Hematopoietic multipotent progenitor cell treated with erythropoietin and hydrocortisone succinate and interleukin-3 and kit ligand, for 15 days (in vitro differentiated cells): Measurements from ENCODE around the gene CNKSR2.

Source experiments
- DNase-seq: peaks from one replicate; pipeline ENCODE4 v3.0.0-alpha.2; 2015; ENCODE audit warnings: low spot score

CNKSR2 gene

GRCh38 chrX:21374163-21374993 lies at the start of gene CNKSR2:
Gene CNKSR2, plus strand, starts transcription at chrX:21374418. Its CDS starts 480 bp downstream, at chrX:21374898.
- no peak for DNase-seq

GRCh38 chrX:21354725-21355124 lies 19.5 kb upstream of the CNKSR2 start:
- DNase-seq = no peak

DNA sequence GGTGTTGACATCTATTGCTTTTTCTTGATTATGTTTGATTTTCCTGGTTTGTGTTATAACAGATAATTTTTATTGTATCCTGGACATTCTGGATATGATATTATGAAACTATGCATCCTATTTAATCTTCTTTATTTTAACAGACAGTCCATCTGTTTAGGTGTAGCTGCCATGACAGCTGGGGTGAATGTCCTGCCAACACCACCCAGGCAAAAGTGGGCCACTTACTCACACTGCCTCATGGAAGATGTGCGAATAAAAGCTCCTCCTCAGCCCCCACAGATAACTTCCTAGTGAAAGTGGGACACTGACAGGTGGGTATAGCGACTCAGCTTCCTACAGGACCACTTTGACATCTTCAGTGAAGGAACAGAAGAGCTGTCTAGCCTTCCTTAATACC lies 18.4 kb upstream of the CNKSR2 start:
- no peak for DNase-seq

DNA sequence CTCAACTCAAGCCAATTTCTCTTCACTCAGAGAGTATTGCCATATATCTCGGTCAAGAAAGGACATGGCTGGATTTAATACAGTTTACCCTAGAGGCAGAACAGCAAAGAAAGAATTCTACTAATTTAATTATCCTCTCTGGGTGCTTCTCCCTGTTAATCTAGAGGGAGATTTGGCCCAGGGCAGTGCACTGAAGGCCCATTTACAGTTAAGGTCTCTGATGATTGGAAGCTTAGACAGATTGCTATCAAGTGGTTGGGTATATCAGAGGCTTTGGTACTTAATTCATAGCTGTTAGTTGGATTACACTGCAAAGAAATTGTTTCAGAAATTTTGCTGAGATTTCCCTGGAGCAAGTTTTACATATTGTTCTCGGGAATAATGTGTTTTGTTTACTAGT lies 4.6 kb upstream of the CNKSR2 start:
- no peak for DNase-seq

GRCh38 chrX:21373001-21373400 lies 1.2 kb upstream of the CNKSR2 start:
- DNase-seq = no peak

DNA sequence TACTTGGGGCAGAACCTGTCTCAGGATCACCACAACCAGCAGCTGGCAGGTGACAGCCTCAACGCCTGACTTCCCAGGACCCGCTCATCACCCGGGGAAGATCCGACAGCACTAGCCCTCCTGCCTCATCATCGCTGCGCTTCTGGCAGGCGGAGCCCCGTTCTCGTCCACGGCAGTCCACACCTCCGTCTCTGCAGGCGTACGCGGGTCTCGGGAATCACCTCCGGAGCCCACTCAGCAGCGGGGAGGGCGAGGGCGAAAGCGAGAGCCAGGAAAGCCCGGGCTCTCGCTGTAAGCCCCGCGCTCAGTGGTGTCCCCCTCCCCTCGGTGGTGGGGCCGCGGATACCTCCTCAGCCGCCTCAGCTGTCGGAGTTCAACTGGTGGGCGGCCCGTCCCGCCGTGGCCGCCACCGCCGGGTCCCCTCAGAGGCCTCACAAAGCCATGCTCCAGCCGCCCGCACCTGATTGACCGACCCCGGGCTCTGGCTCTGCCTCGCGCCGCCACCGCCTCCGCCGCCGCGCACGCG lies 518 bp upstream of the CNKSR2 start:
- DNase-seq = no peak

GRCh38 chrX:21374994-21375707 lies 933 bp downstream of the CNKSR2 start:
- DNase-seq = no peak

DNA sequence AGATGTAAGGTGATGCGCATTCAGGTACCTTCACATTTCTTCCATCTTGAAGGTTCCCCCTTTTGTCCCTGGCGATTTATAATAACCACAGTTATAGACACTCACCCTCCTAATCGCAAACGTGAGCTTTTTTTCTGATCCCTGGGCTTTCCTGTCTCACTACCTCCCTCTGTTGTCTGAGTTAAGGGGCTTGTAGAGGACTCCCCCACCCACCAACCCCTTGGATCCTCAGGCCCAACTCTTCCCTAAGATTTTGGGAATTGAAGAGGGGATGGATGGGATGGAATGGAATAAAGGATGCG lies 1.4 kb downstream of the CNKSR2 start:
- DNase-seq = no peak

DNA sequence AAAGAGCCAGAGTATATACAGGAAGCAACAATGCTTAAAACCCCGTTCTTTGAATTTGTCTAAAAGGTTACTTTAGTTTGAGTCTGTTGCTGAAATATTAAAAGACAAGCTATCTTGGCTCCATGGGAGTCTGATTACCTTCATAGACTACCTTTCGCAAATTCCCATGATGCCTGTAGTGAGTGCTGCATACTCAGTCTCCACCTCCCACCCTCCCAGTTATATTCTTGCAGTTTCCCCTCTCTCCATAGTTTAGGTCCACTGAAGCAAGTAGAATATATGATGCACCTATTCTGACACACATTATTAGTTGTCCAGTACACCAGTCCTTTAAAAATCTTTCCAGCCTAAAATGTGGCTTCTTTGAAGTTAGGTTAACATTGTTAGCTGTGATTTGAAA lies 2.4 kb downstream of the CNKSR2 start:
- no peak for DNase-seq

- no peak for DNase-seq
These were observed 5.8 kb downstream of the CNKSR2 start for GRCh38 chrX:21379991-21380390.

DNA sequence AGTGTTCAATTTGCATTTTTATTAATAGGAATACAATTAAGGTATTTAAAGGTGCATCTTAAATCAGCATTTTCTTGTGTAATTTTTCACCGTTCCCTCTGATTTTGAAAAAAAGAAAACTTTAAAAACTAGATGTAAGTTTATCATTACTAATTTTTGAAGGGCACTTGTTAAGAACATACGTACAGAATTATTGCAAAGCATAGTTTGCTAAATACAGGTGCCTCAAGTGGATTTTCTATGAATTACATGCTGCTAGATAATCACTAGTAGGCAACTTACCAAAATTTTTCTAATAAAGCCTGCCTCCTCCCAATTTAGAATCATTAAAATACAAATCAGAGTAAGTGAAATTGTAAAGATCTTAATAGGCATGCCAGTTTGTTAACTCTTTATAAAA lies 8.5 kb downstream of the CNKSR2 start:
- no peak for DNase-seq

DNA sequence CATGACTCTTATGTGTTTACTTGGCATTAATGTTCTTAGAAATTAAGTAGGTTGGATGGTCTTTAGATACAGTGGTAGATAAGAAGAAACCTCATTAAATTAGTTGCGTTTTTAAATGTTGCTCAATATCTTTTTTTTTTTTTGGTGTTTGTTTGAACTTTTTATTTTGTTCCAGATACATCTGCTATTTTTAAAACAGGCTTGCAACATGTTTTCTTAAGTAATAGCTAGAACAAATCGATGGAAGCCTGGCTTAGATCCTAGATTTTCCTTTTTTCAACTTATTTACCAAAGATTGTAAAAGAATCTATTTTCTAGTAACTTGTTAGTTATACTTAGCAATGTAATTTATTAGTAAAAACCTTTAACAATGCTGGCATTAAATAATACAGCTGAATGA lies 9.3 kb downstream of the CNKSR2 start:
- DNase-seq = no peak

DNA sequence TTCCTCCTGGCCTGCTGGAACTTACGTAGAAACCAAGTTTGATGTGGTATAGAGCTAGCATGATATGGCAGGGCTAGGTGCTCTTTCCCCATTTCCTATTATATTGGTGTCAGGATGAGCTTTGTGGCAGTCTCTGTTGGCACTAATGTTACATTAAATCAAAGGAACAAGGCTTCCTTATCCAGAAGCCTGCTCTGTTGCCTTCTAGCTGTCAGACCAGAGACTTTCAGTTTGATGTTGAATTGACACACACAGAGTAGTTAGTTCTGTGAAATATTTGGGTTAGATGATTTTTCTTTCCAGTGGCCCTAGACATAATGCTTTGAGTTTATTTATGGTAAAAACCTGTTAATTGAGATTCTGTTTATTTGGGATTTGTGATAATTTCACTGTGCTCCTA lies 10.0 kb downstream of the CNKSR2 start:
- no peak for DNase-seq

DNA sequence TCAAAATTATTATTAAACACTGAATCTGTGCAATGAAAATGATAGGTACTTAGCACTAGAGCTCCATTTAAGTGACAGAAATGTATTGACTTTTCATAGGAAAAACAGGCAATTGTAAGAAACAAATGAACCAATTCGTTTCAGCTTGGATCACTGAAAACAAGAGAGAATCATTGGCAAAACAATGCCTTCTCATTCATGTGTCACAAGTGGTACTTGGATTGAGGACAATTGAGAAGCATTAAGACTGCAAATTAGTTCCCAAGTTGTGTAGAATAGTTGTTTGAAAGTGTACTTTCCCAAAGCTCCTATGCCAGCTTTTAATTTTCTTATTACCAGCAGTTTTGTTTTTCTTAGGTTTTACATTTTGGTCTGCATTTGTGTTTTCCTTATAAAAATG lies 20.6 kb downstream of the CNKSR2 start:
- DNase-seq = no peak

DNA sequence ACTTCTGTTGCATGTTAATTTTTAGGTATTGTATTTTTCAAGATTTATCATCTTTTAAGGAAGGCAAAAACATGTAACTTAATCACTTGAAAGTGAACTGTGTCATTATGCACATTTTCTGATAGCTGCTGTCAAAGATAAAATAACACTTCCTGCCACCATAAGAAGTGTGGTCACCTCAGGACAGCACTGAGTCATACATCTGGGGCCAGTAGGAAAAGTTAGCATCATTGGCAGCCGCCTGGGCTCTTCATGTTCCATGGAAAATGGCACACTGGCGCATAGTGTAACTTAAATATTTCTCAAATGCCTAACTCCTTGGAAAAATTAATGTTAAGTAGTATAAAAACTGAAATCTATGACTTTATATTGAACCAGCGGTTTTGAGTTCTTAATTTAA lies 24.2 kb downstream of the CNKSR2 start:
- DNase-seq = no peak

- no peak for DNase-seq
These were observed 26.3 kb downstream of the CNKSR2 start for GRCh38 chrX:21400408-21401121.

DNA sequence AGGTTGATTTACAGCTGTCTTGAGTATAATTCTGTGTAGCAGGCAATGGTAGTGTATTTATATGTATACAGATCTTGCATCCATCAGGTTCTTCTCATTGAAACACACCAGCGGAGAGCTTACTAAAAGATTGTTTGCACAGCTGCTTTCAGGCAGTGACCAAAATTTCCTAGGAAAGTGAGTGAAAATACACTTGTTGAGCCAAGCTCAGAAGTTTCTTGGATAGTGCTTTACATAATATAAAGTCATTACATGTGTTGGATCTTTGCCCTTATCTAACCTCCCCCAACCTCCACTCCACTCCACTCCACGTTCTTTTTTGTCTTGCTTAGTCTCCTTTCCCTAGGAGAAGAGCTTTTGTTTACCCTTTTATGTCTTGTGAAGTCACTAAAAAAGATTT lies 34.1 kb downstream of the CNKSR2 start:
- no peak for DNase-seq

GRCh38 chrX:21408788-21409187 lies 34.6 kb downstream of the CNKSR2 start:
- DNase-seq = no peak

DNA sequence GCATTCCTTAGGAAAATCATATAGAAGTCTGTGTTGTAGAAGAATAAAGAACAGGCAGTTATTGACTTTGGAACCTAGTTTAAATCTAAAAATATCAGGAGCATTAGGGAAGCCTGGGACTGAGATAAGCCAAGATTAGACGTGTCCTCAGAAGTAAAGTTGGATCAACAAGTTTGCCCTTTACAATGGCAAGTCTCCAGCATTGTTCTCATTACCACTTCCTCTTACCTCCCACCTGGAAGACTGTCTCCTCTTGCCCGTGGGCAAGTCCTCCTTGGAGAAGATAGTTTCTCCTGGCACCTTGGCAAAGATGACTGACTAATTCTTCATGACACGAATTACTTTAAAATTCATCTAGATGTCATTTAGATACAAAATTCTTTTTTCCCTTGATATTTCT lies 37.8 kb downstream of the CNKSR2 start:
- no peak for DNase-seq

GRCh38 chrX:21412883-21413282 lies 38.7 kb downstream of the CNKSR2 start:
- no peak for DNase-seq

DNA sequence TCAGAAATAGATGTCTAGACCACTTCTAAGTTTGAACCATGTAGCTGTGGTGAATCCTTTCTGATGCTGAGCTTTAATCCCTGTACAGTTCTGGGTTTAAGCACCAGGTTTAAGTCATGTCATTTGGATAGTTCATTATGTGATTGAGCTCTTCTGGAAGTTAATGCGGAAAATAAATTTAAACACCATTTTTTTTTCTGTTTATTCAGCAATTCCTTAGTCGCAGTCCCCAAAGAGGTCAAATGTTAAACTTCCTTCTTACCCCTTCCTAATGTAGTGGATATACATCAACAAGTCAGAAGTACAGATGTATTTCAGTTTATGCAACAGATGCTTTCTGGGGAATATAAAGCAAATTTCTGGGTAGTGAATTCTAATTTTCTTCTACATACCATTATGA lies 52.9 kb downstream of the CNKSR2 start:
- DNase-seq = no peak

DNA sequence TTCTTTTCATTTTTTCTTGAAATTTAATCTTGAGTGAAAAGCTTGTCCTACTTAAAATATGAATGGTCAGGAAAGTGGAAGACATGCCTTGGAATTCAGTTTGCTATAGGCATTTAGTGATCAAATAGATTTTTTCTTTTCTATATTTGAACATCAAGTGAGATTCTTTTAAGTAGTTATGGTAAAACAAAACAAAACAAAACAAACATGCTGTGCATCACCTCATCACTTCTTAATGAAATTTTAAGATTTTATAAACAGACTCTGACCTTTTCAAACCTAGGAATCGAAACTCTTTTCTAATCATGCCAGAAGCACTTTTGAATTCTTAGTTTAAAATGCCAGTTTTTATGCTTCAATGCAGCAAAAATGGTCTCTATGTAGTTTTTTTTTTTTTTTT lies 62.8 kb downstream of the CNKSR2 start:
- no peak for DNase-seq

GRCh38 chrX:21438792-21439191 lies 64.6 kb downstream of the CNKSR2 start:
- no peak for DNase-seq
